Fibroblast of the conjunctiva (primary cell): ENCODE data around the gene RARA.

ENCODE experiments used
- DNase-seq: peaks from one replicate; pipeline ENCODE4 v3.0.0-alpha.2; 2010; ENCODE audit warnings: low read depth

Gene RARA

DNA sequence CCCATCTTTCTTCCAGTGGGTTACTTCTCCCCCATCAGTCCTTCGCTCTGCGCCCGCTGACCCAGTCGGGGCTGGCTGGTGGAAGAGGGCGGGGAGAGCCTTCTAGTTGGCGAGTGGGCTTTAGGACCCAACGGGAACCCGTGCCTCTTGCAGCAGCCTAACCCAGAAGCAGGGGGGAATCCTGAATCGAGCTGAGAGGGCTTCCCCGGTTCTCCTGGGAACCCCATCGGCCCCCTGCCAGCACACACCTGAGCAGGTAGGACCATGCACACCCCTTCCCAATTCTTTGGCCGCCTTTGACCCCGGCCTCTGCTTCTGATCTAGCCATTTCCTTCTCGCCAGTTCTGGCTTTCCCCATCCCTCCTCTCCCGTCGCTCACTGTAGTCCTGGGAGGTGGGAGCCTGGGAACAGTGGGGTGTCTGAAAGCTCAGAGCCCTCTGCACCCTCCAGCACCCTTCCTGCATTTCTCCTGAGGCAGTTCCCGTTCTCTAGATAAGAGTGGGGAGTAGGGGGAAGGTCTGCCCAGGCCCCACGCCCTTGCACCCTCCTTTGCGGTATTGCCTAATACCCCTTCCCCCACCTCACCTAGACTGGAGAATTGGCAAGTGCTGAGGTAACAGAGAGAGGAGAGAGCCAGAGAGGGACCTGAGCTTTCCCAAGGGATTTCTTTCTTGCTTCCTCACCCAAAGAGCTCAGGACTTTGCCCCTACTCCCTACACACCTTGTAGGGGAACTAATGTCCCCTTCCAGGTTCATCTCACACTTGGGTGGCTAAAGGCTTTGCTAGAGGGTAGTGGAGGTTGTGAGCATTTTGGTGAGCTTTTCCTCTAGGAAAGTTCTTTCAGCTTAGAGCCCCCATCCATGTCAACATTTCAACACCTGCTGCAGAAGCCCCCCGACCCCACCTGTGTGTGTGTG, at the start of gene RARA:
Gene RARA, plus strand, starts transcription at position 150 of the 918 bp plus-strand sequence. CDS start 22,039 bp downstream, outside the sequence.
- DNase-seq: no peak

GRCh38 chr17:40259505-40259904, 49.5 kb upstream of the RARA start:
- no peak for DNase-seq

- no peak for DNase-seq
Observed at GRCh38 chr17:40260528-40260927, 48.5 kb upstream of the RARA start.

- no peak for DNase-seq
Observed at GRCh38 chr17:40264458-40265185, 44.4 kb upstream of the RARA start.

GRCh38 chr17:40265337-40265736, 43.6 kb upstream of the RARA start:
- no peak for DNase-seq

DNA sequence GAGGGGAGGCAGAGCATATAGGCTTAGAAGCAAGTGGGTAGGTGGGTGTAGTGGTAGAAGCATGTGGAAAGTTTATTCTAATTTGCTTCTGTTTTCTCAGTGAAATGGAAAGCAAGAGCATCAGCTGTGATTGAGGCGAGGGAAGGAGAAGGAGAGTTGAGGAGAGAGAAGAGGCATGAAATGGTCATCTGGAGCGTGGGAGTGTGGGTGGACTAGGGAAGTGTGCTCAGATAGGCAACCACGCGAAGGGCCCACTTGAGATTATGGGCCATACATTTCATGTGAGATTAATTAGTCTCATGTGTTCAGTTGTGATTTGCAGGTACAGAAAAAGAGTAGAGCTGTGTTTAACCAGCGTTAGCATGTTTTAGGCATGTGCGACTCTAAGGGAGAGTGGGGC, 42.1 kb upstream of the RARA start:
- DNase-seq: no peak

GRCh38 chr17:40268141-40268712, 40.8 kb upstream of the RARA start:
- no peak for DNase-seq

GRCh38 chr17:40278414-40278813, 30.6 kb upstream of the RARA start:
- DNase-seq: no peak

GRCh38 chr17:40279402-40279801, 29.6 kb upstream of the RARA start:
- DNase-seq: no peak

- no peak for DNase-seq
Observed at GRCh38 chr17:40281663-40282062, 27.3 kb upstream of the RARA start.

- DNase-seq: peak; percentile 68
Observed at GRCh38 chr17:40283662-40284061, 25.3 kb upstream of the RARA start.

GRCh38 chr17:40284085-40284713, 24.8 kb upstream of the RARA start:
- peak; percentile 67 for DNase-seq

DNA sequence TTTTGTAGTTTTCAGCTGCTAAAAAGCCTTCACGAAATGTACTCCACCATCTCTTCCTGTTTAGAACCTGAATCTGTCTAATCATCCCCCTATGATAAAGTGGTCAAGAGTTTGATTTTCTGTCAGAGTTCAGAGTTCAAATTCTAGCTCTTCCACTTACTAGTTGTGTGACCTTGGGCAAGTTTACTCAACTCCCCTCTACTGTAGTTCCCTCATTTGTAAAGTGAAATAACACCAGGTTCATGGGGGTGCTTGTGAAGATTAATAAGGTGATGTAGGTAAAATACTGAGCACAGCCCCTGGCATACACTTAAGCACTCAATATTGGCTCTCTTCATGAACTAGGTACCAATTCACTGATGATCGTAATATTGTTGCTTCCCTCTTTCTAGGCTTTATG, 22.5 kb upstream of the RARA start:
- no peak for DNase-seq

DNA sequence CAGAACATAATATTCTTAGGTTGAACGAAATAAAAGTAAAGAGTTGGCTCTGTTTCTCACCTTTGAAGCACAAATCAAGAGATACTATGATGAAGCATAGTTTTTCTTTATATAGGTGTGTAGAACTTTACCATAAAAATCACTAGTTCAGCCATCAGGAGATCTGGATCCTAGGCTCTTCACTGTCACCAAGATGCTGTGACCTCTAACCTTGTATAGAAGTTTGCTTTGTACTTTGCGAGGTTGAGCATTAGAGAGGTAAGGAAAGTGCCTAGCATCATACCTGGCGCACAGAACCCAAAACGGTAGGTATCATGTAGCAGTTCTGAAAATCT, 21.9 kb upstream of the RARA start:
- DNase-seq: no peak

DNA sequence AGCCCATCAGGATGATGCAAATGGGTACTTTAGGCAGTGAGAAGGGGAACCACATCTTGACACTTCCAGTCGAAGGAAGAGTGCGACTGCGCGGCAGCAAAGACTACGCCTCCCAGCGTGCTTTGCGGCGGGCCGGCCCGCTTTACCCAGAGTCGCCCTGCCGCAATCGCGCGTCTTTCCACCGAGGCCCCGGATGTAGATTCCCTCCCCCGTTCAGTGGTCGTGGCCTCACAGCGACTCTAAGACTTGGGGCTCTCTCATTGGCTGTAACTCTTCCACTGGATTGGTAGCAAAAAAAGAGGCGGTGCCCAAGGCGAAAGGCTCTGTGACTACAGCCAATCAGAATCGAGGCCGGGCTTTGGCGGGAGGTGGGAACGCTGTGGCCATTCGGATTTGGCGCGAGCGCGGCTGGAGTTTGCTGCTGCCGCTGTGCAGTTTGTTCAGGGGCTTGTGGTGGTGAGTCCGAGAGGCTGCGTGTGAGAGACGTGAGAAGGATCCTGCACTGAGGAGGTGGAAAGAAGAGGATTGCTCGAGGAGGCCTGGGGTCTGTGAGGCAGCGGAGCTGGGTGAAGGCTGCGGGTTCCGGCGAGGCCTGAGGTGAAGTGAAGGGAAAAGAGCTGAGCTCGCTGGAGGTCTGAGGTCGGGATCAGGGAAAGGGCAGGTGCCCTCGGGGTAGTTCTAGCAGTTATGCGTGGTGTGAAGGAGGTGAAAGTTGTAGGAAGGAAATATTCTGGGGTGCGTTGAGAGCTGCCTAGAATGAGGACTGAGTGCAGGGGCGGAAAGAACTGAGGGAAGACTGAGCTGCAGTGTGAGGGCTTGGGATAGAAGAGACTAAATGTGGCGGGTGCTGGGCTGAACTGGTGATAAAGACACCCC, 21.2 kb upstream of the RARA start, which contains the start of gene CDC6:
Gene CDC6, plus strand, starts transcription at position 386 of the 876 bp plus-strand sequence. CDS start 1,542 bp downstream, outside the sequence.
- DNase-seq: peak; percentile 97

DNA sequence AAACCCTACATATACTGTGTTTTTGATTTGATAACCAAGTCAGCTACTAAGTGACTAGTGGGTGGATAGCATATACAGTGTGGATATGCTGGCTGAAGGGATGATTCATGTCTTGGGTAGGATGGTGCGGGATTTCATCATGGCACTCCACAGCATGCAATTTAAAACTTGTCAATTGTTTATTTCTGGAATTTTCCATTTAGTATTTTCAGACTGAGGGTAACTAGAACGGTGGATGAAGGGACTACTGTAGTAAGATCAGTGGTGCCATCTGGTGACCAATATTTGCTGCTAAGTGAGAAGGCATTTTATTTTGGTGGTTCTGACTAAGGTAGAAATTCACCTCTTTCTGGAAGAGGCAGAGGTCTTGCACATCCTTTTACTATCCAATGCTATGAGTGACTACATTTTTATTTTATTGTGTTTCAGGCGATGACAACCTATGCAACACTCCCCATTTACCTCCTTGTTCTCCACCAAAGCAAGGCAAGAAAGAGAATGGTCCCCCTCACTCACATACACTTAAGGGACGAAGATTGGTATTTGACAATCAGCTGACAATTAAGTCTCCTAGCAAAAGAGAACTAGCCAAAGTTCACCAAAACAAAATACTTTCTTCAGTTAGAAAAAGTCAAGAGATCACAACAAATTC, 18.2 kb upstream of the RARA start:
- peak; percentile 94 for DNase-seq

DNA sequence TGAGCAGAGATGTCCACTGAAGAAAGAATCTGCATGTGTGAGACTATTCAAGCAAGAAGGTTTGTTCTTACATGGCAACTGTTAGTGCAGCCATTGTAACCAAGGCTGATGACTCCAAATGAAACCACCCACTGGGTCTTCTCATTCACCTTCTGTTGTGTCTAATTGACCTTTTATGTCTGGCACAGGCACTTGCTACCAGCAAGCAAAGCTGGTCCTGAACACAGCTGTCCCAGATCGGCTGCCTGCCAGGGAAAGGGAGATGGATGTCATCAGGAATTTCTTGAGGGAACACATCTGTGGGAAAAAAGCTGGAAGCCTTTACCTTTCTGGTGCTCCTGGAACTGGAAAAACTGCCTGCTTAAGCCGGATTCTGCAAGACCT, 17.7 kb upstream of the RARA start:
- DNase-seq: no peak

DNA sequence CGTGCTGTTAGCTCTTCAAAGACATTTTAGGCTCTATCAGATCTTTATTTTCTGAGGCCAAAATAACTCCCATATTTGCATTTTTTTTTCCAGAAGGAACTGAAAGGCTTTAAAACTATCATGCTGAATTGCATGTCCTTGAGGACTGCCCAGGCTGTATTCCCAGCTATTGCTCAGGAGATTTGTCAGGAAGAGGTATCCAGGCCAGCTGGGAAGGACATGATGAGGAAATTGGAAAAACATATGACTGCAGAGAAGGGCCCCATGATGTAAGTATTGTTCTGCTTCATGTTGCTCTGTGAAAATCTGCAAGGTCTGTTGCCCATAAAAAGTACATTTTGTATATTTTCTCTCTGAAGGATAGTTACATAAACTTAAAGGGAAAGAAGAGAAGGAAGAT, 15.6 kb upstream of the RARA start:
- DNase-seq: no peak

DNA sequence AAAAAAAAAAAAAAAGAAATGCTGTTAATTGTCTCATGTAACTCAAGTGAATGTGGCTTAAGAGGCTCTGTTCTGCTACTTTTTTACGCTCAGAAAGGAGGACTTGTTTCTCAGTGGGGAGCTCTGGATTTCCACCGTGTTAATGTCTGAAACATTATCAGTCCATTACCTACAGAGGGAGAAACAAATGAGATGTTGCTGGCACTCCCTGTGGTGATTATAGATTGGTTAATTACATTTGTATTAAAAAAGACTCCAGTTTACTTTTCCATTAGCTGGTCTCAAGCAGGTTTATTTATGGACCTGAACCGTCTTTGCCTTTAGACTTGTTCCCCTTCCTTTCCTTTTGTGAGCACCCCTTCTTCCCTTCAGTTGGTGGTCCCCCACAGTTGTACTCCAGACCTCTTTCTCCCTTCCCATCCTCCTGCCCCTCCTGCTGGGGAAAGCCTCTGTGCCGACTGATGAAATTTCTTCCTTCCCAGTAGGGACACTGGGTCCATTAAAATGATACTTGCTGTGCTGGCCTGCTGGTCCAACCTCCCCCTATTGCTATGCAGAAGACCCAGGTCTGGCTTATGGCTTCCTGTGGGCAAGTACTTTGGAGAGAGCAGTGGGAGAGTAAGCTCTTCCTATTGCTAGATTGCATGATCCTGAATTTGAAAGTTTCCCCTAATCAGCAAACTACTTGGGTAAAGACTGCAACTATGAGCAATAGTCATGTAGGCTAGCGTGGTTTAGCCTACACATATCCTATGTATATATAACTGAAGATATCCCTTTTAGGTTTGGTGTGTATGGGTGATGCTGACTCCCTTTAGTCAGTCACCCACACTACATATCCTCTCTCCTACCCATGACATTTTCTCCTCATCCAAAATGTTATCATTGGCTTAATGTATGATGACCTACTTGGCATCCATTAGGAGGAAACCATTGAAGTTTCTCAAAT, 13.2 kb upstream of the RARA start:
- no peak for DNase-seq

DNA sequence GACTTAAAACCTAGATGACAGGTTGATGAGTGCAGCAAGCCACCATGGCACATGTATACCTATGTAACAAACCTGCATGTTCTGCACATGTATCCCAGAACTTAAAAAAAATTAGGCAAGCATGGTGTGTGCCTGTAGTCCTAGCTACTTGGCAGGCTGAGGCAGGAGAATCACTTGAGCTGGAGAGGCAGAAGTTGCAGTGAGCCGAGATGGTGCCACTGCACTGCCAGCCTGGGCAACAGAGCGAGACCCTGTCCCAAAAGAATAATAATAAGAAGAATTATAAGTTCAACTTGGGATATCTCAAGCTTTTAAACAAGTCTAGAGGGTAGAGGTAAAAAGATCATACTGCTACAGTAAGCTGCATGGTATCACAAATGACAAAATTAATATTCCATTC, 11.5 kb upstream of the RARA start:
- no peak for DNase-seq
